T1000 (cell line): Measurements from ENCODE around the gene MAML3.

Source experiments
- DNase-seq: peaks from one replicate; lab custom pipeline; 2025; ENCODE audit warnings: mixed read lengths; lab: John Stamatoyannopoulos, UW

Gene MAML3

GRCh38 chr4:140046016-140046415 is 108.0 kb downstream of the MAML3 start:
- DNase-seq = no peak

GRCh38 chr4:140044337-140044902 is 109.6 kb downstream of the MAML3 start:
- DNase-seq = no peak

GRCh38 chr4:140042634-140043033 is 111.3 kb downstream of the MAML3 start:
- no peak for DNase-seq

GRCh38 chr4:140038031-140038533 is 115.9 kb downstream of the MAML3 start:
- DNase-seq = no peak

- no peak for DNase-seq
Observed at GRCh38 chr4:140037353-140038030, 116.5 kb downstream of the MAML3 start.

- DNase-seq = no peak
Observed at GRCh38 chr4:140031706-140032105, 122.3 kb downstream of the MAML3 start.

GRCh38 chr4:140031061-140031460 is 122.9 kb downstream of the MAML3 start:
- DNase-seq = no peak

GRCh38 chr4:140028676-140029517 is 125.1 kb downstream of the MAML3 start:
- DNase-seq = no peak

GRCh38 chr4:140028101-140028500 is 125.9 kb downstream of the MAML3 start:
- no peak for DNase-seq

GRCh38 chr4:140027101-140027500 is 126.9 kb downstream of the MAML3 start:
- DNase-seq = no peak

- DNase-seq = no peak
Observed at GRCh38 chr4:140025470-140025869, 128.5 kb downstream of the MAML3 start.

GRCh38 chr4:140020457-140021361 is 133.3 kb downstream of the MAML3 start:
- DNase-seq = no peak

GRCh38 chr4:140019619-140020347 is 134.2 kb downstream of the MAML3 start:
- no peak for DNase-seq

GRCh38 chr4:140018931-140019618 is 134.9 kb downstream of the MAML3 start:
- DNase-seq = no peak

- DNase-seq = no peak
Observed at GRCh38 chr4:140014284-140014683, 139.7 kb downstream of the MAML3 start.

- DNase-seq = peak; percentile 58
Observed at GRCh38 chr4:140012688-140013486, 141.1 kb downstream of the MAML3 start.

- DNase-seq = no peak
Observed at GRCh38 chr4:140005699-140006098, 148.3 kb downstream of the MAML3 start.

- no peak for DNase-seq
Observed at GRCh38 chr4:140004922-140005627, 148.9 kb downstream of the MAML3 start.

- no peak for DNase-seq
Observed at GRCh38 chr4:140004549-140004895, 149.5 kb downstream of the MAML3 start.
